ENCODE measurements around the gene ELMO1. TPM values are rescaled to one million over a fixed set of nuclear protein-coding genes. Genes with fewer than 3 reads are reported as not detected.

Gene ELMO1
- total RNA-seq, 1 experiment from 2014 or later, result not detected

GRCh38 chr7:37275078-37275710 is 173.5 kb downstream of the ELMO1 start:
- Histone ChIP-seq H4K20me1 (ENCODE audit: low read length) (no peaks in the 10 kb centered on the region), H3K9me3 (ENCODE audit: low read length) (no peaks in the 10 kb centered on the region), H3K79me2 (ENCODE audit: low read length) (no peaks in the 10 kb centered on the region), H3K9me2 (replicated peaks; ENCODE audit: low read length) (no peaks in the 10 kb centered on the region), H3K4me2 (ENCODE audit: low read length) (no peak overlapping the region), H3K27me3 (ENCODE audit: low read length) (0 out of 2 replicates have a peak, but pooled peaks cover 7% of the 10 kb centered on the region), H2AFZ (ENCODE audit: low read length) (no peak overlapping the region), H3K27ac (ENCODE audit: low read length) (no peak overlapping the region), H3K4me3 (ENCODE audit: low read length) (no peak overlapping the region), H3K36me3 (ENCODE audit: low read depth, low read length) (no peaks in the 10 kb centered on the region), H3K4me1 (ENCODE audit: insufficient read depth, low read length) (no peaks in the 10 kb centered on the region), H3F3A (ENCODE audit: low read length, unreplicated experiment) (no peaks in the 10 kb centered on the region), H3K9ac (ENCODE audit: low read length) (no peak overlapping the region)
- POLR2A ChIA-PET (ENCODE audit: unreplicated experiment), result no interaction called here
- CTCF ChIA-PET, result no interaction called here
- intact Hi-C loops (cut with micrococcal nuclease), result no loop called here
- ATAC-seq (no peak), DNase-seq (no peak)
- no TSS peak for BruUV-seq (replicated peaks)
- TF ChIP-seq EZH2 (IDR thresholded peaks at IDR 0.05; ENCODE audit: low read length, unreplicated experiment), result no peak
- no peak for TF ChIP-seq CTCF (conservative IDR thresholded peaks at IDR 0.05; ENCODE audit: low read depth, low read length)
- TF ChIP-seq EZH2phosphoT487 (IDR thresholded peaks at IDR 0.05; ENCODE audit: borderline replicate concordance, low read length), result no peak

GRCh38 chr7:37273891-37274290 is 174.8 kb downstream of the ELMO1 start:
- no peaks in the 10 kb centered on the region for H3K9me3 ChIP-seq (ENCODE audit: low read length)
- H3K27ac ChIP-seq (ENCODE audit: low read length), result no peak overlapping the region
- no peak for DNase-seq
- no peak for ATAC-seq
- no peaks in the 10 kb centered on the region for H3K79me2 ChIP-seq (ENCODE audit: low read length)
- H3K9ac ChIP-seq (ENCODE audit: low read length), result no peak overlapping the region
- H3F3A ChIP-seq (ENCODE audit: low read length, unreplicated experiment), result no peaks in the 10 kb centered on the region
- H3K4me3 ChIP-seq (ENCODE audit: low read length), result no peak overlapping the region
- no peak overlapping the region for H2AFZ ChIP-seq (ENCODE audit: low read length)
- TF ChIP-seq EZH2 (IDR thresholded peaks at IDR 0.05; ENCODE audit: low read length, unreplicated experiment), result no peak
- TF ChIP-seq CTCF (conservative IDR thresholded peaks at IDR 0.05; ENCODE audit: low read depth, low read length), result no peak
- TF ChIP-seq EZH2phosphoT487 (IDR thresholded peaks at IDR 0.05; ENCODE audit: borderline replicate concordance, low read length), result no peak
- H3K27me3 ChIP-seq (ENCODE audit: low read length), result 0 out of 2 replicates have a peak, but pooled peaks cover 7% of the 10 kb centered on the region
- H3K4me2 ChIP-seq (ENCODE audit: low read length), result no peak overlapping the region
- POLR2A ChIA-PET (ENCODE audit: unreplicated experiment), result no interaction called here
- no peaks in the 10 kb centered on the region for H3K4me1 ChIP-seq (ENCODE audit: insufficient read depth, low read length)
- CTCF ChIA-PET, result no interaction called here
- no peaks in the 10 kb centered on the region for H3K36me3 ChIP-seq (ENCODE audit: low read depth, low read length)
- H3K9me2 ChIP-seq (replicated peaks; ENCODE audit: low read length), result no peaks in the 10 kb centered on the region
- H4K20me1 ChIP-seq (ENCODE audit: low read length), result no peaks in the 10 kb centered on the region
- intact Hi-C loops (cut with micrococcal nuclease), result no loop called here
- no TSS peak for BruUV-seq (replicated peaks)

- Histone ChIP-seq H3K27me3 (ENCODE audit: low read length) (peaks cover 7% of the 10 kb centered on the region; the same call in 1 of the 2 replicates), H3K9me3 (ENCODE audit: low read length) (no peaks in the 10 kb centered on the region), H3F3A (ENCODE audit: low read length, unreplicated experiment) (no peaks in the 10 kb centered on the region), H3K4me2 (ENCODE audit: low read length) (no peak overlapping the region), H3K27ac (ENCODE audit: low read length) (no peak overlapping the region), H3K9me2 (replicated peaks; ENCODE audit: low read length) (no peaks in the 10 kb centered on the region), H2AFZ (ENCODE audit: low read length) (no peak overlapping the region), H3K79me2 (ENCODE audit: low read length) (no peaks in the 10 kb centered on the region), H3K4me1 (ENCODE audit: insufficient read depth, low read length) (no peaks in the 10 kb centered on the region), H4K20me1 (ENCODE audit: low read length) (no peaks in the 10 kb centered on the region), H3K36me3 (ENCODE audit: low read depth, low read length) (no peaks in the 10 kb centered on the region), H3K9ac (ENCODE audit: low read length) (no peak overlapping the region), H3K4me3 (ENCODE audit: low read length) (no peak overlapping the region)
- POLR2A ChIA-PET (ENCODE audit: unreplicated experiment), result no interaction called here
- TF ChIP-seq EZH2 (IDR thresholded peaks at IDR 0.05; ENCODE audit: low read length, unreplicated experiment), result no peak
- no peak for TF ChIP-seq CTCF (conservative IDR thresholded peaks at IDR 0.05; ENCODE audit: low read depth, low read length)
- no peak for TF ChIP-seq EZH2phosphoT487 (IDR thresholded peaks at IDR 0.05; ENCODE audit: borderline replicate concordance, low read length)
- intact Hi-C loops (cut with micrococcal nuclease), result no loop called here
- no peak for ATAC-seq
- BruUV-seq (replicated peaks), result no TSS peak
- no peak for DNase-seq
- CTCF ChIA-PET, result no interaction called here
These were observed 178.8 kb downstream of the ELMO1 start for GRCh38 chr7:37269711-37270508.
